Activated T-cell treated with anti-CD3 and anti-CD28 coated beads for 1 hour (primary cell): ENCODE measurements around the gene TMEM271.

Experiments used
- DNase-seq: peaks from one replicate; pipeline ENCODE4 v3.0.0-alpha.2; 2020; ENCODE audit warnings: low read depth

TMEM271 gene

GRCh38 chr4:576245-576821 is at the start of gene TMEM271:
TMEM271 (minus strand) TSS chr4:576295; CDS start chr4:576062, 233 bp downstream.
- no peak for DNase-seq

GRCh38 chr4:625631-626161 is 49.6 kb upstream of the TMEM271 start:
- no peak for DNase-seq

DNA sequence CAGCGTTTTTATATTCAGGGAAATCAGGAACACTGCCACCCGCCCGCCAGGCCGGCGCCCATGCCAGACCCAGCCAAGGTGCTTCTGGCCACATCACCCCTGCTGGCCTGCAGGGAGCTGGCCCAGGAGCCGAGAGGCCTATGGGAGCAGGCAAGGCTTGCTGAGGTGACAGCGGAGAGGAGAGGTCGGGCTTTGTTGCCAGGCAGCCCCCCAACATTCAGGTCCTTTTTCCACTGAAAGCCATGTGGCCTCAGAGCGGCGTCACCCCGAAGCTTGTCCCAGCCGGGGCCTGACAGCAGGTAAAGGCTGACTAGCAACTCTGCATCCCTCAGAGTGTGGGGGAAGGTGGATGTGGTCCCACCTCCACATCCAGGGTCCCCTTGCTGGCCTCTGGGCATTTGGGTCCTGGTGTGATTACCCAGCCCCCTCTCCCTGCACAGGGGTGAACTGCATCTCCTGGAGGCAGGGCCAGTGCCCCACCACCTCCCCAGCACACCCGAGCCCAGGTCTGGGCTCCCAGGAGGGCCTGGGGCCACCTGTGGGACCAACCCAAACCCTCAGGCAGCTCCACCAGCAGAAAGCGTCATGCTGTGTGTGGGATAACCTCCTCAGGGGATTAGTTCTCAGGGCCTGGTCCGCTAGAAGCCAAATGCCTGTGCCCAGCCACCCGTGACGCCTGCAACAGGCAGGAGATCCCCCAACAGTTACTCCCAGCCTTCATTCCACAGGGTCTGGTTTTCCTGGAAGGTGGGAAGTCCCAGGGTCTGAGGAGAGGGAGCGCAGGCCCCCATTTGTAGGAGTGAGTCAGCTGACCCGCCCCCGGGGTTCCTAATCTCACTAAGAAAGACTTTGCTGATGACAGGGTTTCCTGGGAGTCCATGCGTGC is 48.9 kb upstream of the TMEM271 start, which contains the start of gene PDE6B:
Gene PDE6B (plus strand): TSS at position 869 of the 886 bp plus-strand sequence. CDS start 54 bp downstream, outside the sequence.
- no peak for DNase-seq

DNA sequence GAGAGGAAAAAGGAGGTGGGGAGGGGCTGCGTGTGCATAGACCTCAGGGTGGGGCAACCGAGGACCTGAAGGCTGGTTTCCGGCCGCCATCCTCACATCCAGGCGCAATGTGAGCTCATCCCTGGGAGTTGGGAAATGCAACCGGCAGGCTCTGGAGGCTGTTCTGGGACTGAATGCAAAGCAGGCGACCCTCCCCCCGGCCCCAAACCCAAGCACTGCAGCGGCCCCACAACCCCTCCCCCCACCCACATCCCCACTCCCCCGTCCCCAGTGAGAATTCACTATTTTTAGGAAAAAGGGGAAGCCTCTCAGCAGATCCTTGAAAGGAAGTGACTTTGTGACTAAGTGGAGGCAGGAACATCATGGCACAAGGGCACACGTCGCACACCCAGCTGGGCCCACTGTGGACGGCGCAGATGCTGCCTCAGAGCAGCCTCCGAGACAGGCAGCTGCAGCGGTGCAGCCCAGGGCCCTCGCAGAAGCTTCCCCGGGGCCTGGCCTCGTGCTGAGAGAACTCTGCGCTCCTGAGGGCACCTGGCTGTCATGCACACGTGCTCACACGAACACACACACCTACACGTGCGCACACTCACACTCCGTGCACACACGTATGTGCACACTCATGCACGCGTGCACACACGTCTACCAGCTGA is 47.9 kb upstream of the TMEM271 start:
- DNase-seq = no peak

GRCh38 chr4:622996-623913 is 47.2 kb upstream of the TMEM271 start:
- DNase-seq = no peak

DNA sequence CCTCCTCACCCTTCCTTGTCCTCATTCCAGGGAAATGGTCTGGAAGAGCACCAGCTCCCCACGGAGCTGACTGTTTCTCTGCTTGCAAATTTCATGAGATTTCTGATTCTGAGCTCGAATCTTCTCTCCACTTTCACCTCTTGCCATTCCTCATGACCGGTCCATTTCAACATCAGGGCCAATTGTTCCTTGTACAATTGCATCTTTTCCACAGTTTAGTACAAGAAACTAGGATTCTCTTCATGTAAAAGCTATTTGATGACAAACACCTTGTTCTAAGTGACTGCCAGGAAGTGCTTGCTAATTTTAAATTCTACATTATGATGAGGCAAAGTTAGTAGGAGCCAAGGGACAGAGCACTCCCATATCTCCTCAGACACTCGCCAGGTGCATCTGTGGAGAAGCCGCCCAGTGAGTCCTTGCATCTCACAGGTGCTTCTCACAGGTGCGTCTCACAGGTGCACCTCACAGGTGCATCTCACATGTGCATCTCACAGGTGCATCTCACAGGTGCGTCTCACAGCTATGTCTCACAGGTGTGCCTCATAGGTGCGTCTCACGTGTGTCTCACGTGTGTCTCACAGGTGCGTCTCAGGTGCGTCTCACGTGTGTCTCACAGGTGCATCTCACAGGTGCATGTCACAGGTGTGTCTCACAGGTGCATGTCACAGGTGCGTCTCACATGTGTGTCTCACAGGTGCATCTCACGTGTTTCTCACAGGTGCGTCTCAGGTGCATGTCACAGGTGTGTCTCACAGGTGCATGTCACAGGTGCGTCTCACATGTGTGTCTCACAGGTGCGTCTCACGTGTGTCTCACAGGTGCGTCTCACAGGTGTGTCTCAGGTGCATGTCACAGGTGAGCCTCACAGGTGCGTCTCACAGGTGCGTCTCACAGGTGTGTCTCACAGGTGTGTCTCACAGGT is 46.2 kb upstream of the TMEM271 start:
- no peak for DNase-seq

DNA sequence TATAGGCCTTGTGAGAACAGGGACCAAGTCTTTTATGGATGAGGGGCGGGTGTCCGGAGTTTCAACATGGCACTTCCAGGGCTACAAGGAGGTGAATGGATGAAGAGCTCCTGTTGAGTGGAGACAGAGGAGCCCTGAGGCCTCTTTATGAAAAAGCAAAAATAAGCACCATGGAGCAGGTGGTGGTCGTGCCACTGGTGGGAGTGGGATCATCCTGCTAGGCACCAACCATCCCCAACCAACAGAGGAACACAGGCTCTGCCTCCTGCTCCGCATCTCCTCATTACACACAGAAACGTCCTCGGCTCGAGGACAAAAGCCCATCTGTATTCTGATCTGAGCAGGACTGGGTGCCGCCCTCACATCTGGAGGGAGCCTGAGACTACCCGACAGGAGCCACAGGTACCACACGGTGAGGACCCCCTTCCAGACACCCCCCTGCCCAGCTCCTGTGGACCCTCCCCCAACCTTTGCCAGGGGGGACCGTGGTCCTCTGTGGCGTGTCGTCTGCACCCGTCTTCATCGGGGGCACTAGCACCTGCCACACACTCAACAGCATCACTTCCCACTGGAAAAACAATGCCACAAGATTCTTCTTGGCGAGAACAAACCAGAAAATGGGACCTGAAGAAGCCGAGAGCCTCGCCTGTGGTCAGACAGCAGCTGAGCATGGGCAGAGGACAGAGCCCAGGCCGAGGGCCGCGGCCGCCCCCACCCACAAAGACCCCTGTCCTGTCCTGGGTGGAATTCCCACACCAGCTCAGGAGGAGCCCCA is 45.4 kb upstream of the TMEM271 start:
- DNase-seq = no peak

DNA sequence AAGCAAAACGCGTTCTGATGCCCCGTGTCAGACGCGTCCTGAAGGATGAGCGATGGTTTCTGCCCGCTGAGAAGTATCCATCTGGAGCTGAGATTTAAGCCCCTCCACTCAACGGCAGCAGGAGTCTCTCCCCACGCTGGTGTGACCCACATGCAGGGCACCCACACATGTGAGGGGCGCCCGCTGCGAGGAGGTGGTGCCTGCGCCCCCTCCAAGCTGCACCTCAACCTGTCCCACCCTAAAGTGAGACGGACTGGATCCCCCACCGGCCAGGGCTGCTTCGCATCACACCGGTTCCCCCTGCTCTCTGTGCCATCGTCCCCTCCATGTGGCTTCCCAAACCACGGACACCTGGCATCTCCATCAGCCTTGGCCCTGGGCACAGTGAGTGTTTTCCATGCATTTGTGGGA is 44.8 kb upstream of the TMEM271 start:
- DNase-seq = no peak

- no peak for DNase-seq
Observed at GRCh38 chr4:620201-620600, 44.1 kb upstream of the TMEM271 start.

DNA sequence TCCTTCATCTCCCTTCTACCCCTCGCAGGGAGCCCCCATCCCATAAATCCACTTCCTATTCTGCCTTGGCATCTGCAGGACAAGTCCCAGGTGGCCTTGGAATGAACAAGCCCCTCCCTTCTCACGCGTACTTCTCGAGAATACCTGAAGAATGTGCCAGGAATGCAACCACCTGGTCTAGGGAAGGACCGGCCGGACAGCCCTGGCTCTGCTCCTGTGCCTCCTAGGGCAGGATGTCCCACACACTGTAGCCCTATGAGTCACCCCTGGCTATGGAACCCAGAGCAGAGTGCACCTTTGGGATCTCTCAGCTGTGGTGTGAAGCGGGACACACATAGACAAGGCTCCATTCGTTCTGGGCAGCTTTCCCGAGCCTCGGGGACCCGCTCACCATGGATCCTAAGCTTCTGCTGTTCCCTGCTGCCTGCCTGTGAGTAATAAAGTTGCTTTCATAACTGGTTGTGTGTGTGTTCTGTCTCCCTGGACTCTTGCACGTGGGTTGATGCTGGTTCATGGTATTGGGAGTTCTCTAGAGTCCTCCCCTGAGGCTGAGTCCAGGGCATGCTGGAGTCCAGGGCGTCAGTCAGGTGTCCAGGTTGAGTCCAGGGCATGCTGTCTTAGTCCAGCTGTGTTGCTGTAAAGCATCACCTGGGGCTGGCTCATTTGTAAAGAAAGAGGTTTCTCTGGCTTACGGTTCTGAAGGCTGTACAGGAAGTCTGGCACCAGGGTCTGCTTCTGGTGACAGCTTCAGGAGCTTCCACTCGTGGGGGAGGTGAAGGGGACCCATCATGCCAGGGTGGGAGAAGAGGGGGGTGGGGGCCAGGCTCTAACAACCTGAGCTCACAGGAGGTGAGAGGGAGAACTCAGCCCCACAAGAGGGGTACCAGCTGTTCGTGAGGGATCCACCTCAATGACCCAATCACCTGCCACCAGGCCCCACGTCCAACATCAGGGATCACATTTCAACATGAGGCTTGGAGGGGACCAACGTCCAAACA is 41.8 kb upstream of the TMEM271 start:
- no peak for DNase-seq

GRCh38 chr4:616911-617643 is 41.0 kb upstream of the TMEM271 start:
- no peak for DNase-seq

GRCh38 chr4:616091-616490 is 40.0 kb upstream of the TMEM271 start:
- DNase-seq = no peak

DNA sequence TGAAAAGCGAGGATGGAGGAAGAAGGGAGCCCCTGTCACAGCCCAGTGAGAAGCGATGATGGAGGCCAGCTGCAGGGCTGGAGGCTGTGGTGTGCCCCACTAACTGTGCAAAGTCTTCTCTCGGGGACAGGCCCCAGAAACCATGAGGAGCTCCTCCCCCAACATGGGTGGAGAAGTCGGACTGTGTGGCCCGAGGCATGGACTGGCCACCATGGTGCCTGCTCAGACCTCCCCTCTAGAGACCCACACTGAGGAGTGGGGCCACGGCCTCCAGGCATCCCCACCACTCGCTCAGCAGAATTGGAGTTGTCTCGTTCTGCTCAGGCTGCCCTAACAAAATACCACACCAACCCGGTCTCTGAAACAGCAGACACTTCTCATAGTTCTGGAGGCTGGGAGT is 37.0 kb upstream of the TMEM271 start:
- no peak for DNase-seq

- DNase-seq = no peak
Observed at GRCh38 chr4:612749-613125, 36.6 kb upstream of the TMEM271 start.

DNA sequence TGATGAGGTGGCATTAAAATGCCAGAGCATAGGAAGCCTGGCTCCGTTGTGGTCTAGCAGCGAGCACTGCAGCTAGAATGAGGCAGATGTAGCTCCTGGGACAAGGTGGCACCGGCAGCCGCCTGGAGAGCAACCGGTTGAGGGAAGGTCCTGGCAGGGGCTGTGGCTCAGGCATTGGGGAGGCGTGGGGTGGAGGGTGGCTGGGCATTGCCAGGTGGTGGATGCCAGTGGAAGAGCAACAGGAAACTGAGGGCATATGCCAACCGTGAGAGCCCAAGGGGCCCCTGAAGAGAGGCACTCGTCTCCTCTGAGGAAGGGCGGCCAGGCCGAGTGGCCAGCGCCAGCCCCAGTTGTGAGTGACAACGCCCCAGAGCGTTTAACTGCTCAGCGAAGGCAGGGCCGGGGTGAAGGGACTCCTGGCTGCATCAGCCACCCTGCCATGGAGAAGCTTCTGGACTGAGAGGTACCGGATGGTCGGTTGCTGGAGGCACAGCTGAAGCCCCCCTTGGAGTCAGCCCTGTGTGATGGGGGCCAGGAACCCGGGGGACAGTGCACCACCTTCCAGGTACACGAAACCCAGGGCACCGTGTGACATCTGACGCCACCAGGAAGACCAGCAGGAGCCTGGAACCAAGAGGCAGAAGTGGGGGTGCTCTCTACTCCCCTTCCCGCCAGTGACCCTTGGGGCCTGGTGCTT is 36.1 kb upstream of the TMEM271 start:
- no peak for DNase-seq

- DNase-seq = no peak
Observed at GRCh38 chr4:610411-611261, 34.5 kb upstream of the TMEM271 start.
